Activated CD8-positive, alpha-beta memory T cell treated with anti-CD3 and anti-CD28 coated beads, Interleukin-2, amount 50 U/mL, for 24 hours (primary cell): ENCODE data around the gene SARNP.

Source experiments
- DNase-seq: peaks from one replicate; pipeline ENCODE4 v3.0.0-alpha.2; 2020; ENCODE audit errors: extremely low read depth

The SARNP gene

GRCh38 chr12:55724226-55724939 is 93.1 kb downstream of the SARNP start:
- DNase-seq: no peak

GRCh38 chr12:55723516-55724225 is 93.9 kb downstream of the SARNP start:
- DNase-seq: no peak

DNA sequence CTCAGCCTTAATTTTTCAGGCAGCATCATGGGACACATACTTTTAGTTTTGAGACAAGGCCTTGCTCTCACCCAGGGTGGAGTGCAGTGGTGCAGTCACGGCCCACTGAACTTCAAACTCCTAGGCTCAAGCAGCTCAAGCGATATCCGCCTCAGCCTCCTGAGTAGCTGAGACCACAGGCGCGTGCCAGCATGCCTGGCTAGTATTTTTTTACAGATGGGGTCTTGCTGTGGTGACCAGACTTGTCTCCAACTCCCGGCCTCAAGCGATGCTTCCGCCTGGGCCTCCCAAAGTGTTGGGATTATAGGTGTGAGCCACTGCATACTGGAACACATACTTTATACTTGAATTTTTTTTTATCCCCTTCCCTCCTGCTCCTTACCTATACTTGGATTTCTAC is 94.6 kb downstream of the SARNP start:
- DNase-seq: no peak

- no peak for DNase-seq
Observed at GRCh38 chr12:55721601-55722213, 95.8 kb downstream of the SARNP start.

DNA sequence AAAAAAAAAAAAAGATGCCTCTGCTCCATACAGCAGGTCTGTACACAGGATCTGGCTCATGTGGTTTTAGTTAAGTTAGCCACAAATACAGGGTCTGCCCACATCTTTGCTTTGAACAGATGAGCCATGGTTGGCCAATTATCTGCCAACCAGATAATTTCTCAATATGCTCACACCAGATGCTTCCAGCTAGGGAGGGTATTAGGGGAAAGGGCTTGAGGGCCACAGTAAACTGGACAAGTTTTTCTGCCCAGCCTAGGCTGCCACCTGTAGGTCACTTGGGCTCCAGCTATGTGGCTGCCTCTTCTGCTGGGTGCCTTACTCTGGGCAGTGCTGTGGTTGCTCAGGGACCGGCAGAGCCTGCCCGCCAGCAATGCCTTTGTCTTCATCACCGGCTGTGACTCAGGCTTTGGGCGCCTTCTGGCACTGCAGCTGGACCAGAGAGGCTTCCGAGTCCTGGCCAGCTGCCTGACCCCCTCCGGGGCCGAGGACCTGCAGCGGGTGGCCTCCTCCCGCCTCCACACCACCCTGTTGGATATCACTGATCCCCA is 96.6 kb downstream of the SARNP start:
- no peak for DNase-seq

GRCh38 chr12:55720071-55720564 is 97.4 kb downstream of the SARNP start, which contains the start of gene RDH5:
RDH5 (plus strand) TSS chr12:55720393; CDS start chr12:55721185, 792 bp downstream.
- no peak for DNase-seq

GRCh38 chr12:55719371-55719770 is 98.2 kb downstream of the SARNP start:
- no peak for DNase-seq

- no peak for DNase-seq
Observed at GRCh38 chr12:55718624-55719275, 98.8 kb downstream of the SARNP start.

DNA sequence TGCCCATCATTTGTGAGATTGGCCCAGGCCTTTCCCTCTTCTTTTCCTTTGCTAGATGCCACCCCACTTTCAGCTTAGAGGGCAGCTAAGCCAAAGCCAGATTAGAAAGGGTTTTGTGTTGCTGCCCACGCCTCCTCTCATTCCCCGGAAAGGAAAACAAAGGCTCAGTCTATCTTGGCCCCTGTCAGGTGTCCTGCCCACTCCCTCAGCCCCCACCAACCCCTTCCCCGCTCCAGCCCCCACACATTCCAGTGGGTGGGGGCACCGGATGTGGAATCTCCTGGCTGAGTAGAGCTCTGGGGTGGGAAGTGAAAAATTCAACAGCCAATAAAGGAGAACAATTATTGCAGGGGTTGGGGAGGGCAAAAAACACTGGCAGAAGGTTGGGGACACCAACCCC is 99.5 kb downstream of the SARNP start:
- no peak for DNase-seq

DNA sequence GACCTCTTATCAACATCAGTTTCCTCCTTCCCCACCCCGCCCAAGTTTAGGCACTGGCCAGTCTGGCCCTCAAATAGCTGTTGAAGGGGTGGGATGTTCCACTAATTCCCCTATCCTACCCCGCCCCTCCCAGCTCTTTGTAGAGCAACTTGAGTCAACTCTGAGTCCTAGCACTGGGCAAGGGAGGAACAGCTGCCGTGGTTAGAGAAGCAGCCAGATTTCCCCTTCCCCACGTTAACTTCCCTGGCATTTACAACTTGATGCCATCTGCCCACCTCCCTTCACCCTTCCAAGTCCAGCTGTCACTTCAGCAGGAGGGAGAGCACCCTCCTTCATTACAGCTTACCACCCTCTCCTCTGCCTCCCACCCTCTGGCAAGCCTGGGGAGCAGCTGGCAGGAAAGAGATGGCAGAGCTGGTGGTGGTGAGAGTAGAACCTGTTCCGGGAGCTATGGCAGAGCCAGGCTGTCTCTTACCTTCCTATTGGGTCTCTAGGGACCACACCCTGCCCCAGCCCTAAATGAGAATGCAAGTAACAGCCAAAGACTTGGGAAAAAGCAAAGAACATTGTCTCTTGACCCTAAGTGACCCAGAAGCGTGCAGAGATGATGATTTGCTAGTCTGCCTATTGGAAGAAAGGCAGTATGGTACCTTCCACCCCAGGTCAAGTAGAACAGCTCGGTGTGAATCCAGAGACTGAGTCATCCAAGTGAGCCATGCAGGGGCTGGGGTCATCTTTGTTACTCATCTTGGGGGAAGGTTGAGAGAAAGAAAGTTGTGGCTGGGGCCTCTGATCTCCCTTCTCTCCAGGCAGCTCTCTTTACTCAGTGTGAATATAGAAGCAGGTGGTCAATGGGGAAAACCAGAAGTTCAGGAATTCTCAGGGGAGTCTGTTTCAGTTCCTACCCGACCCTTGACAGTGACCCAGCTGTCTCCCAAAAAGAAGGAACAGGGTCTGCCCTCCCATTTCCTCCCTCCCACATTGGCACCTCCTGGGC is 100.2 kb downstream of the SARNP start:
- DNase-seq: no peak

DNA sequence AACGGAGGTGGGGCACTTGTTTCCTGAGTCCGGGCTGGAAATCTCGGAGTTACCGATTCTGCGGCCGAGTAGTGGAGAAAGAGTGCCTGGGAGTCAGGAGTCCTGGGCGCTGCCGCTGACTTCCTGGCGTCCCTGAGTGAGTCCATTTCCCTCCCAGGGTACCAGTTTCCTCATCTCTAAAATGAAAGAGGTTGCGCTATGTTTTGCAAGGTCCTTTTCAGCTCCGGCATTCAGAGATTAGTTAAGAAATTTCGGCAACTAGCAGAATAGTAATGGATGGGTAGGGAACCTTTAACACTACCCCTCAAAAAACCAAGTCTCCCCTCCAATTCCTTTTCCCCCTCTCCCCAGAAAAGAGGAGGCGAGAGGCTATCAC is 101.0 kb downstream of the SARNP start:
- DNase-seq: no peak

GRCh38 chr12:55715833-55716581 is 101.5 kb downstream of the SARNP start, which contains the start of gene BLOC1S1:
BLOC1S1 (plus strand) TSS chr12:55716046; CDS start chr12:55716052, 6 bp downstream.
- peak; percentile 83 for DNase-seq

DNA sequence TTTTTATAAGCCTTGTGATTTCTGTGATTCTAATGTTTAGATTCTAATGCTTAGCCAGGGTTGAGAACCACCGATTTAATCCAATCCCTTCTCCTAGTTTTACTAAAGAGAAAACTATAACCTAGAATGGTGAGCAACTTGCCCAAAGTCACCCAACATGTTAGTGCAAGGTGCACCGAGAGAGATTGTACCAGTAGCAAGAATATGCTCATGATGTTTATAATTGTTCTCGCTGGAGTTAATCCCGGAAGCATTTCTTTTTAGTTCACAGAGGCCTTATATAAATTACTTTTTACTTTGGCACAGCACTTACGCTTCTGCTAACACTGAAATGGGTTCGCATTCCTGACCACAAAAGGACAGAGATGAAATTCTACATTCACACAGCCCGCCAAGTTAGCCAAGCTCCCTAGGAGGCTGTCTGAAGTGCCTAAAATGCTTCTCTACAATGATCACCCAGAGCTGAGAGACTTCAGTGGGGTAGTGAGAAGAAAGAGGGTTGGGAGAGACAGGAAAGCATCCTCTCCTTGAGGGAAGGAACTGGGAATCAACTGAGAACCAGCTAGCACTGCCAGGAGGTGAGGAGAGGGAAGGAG is 102.3 kb downstream of the SARNP start:
- DNase-seq: no peak

DNA sequence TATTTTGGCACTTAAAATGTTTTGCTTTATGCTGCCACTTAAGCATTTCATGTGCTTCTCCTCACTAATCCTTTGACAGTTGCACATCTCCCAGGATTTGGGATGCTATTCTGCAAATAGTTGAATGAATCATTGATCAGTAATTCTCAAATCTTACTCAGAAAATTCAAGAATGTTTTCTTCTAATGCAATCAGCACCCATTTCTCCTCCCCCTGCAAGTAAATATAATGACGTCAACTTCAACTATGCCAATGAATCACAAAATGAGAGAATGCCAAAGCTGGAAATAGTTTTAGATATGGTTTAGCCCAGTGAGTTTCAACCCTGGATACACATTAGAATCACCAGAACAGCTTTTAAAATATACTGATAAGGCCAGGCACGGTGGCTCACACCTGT is 103.8 kb downstream of the SARNP start:
- DNase-seq: no peak

DNA sequence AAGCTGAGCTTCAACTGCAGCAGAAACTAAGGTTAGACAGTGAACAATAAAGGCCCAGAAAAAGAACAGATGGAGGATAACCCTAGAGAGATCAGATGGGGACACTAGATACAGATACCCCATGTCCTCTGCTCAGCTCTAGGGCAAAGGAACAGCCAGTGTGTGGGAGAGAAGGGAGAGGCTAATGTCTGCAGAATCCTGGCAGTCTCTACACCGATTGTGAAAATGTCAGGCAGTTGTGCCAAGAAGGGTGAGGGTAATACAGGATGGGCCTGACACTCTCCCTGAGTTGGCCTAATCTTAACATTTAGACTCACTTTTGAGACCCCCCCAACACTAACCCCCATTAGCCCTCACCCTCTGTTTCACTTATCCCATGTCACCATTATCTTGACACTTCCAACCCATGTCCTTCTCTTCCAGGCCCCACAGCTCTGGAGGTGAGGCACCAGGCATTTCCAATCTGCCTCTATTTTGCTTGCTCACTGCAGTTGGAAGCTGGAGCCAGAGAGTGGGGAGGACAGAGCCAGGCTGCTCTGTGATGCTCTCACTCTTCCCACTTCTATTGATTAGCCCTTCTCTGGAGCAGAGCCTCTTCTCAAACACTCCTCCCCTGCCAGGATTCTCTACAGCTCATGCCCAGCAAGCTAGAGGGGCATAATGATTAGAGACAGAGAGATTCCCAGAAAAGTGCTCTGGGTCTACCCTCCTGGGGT is 104.7 kb downstream of the SARNP start:
- DNase-seq: no peak

DNA sequence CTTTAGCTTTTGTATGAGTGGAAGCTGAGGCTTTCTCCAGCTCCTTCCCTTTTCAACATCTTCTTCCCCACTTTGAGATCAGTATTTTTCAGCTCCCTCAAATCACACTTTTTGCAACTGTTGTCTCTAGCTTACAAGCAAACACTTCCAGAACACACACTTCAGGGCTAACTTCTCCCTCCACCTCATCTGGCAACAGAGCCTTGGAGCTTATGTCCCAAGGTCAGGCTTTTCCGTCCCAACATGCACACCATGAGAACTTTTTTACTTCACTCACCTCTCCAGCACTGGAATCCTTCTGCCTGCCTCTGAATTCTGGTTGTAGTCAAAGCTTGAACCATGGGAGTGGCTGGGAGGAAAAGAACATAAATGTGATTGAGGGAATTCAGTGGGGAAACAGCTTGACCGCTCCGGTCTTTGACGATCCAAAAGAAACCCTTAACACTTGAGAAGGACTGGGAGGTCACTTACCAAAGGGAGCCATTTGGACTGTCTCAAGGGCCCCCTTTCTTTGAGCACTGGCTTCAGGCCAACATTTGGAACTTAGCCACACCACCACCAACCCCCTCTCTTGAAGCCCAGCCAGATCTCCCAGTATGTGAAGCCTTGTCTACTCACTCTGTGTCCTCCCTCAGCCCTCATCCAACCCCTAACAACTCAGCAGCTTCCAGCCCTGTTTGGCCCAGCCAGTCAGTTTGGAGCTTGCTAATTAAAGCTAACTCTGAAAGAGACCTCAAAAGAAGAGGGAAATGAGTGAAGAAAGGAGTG is 105.6 kb downstream of the SARNP start:
- no peak for DNase-seq

DNA sequence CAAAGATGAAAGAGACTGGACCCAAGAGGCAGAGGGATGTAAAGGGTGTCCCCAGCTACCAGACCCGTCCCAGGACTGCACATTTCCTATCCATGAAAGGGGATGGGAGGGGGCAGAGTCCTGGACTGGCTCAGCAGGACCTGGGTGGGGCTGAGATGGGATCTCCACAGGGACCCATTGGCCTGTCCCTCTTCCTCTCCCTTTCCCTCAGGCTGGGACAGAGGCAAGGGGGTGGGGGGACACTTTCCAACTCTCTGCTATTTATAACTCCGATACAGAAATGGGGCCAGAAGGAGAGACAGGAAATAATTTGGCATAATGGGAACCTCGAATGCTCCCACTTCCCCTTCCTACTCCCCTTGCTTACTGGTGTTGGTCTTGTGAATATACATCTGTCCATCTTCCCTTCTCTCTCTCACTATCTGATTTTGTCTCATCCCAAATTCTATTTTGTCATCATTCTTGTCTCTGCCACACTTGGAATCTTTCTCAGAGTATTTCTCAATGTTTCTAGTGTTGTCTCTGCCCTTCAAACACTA is 108.8 kb downstream of the SARNP start:
- DNase-seq: no peak
